Vagina (tissue), 2 donors: ENCODE data around the gene MARF1.
"Not testable (repeated sequence)": the region's sequence is repeated elsewhere in the genome, so short reads cannot be mapped to it uniquely, and the experiment has no call there.

Experiments used
- CTCF ChIP-seq, 3 experiments: fragments of 450-650 bp in 2 of 3; fragments of 200-600 bp in 1 of 3; sonication (generic) in 1 of 3; IDR thresholded peaks; one replicate each; pipeline ENCODE4 v1.5.1; 2017 to 2019; ENCODE audit warnings: antibody characterized with exemption in 3 of 3, mild to moderate bottlenecking in 2 of 3, moderate library complexity in 2 of 3
- POLR2AphosphoS5 ChIP-seq, 2 donors: sonication (generic); formaldehyde crosslinking; IDR thresholded peaks; one replicate each; pipeline ENCODE4 v1.9.0; 2017; ENCODE audit warnings: antibody characterized with exemption in 2 of 2, mild to moderate bottlenecking in 2 of 2, low read depth in 1 of 2; ENCODE audit not compliant: insufficient read depth in 1 of 2

GRCh38 chr16:15672127-15672513 lies 29.2 kb upstream of the MARF1 start:
- not testable (repeated sequence) for TF ChIP-seq CTCF (IDR thresholded peaks at IDR 0.05); POLR2AphosphoS5 (IDR thresholded peaks at IDR 0.05; ENCODE audit: insufficient read depth in 1 of 2, low read depth in 1 of 2)
